Hepatic stellate cell (primary cell): ENCODE results near the gene RPS6KA2.
"Not testable (repeated sequence)": the region's sequence is repeated elsewhere in the genome, so short reads cannot be mapped to it uniquely, and the experiment has no call there.

Experiments used
- DNase-seq: peaks from one replicate; pipeline ENCODE4 v3.0.0; 2011; ENCODE audit warnings: low spot score

The RPS6KA2 gene

GRCh38 chr6:166365806-166366205, 261.2 kb downstream of the RPS6KA2 start:
- peak; percentile 21 for DNase-seq

GRCh38 chr6:166365221-166365620, 261.8 kb downstream of the RPS6KA2 start:
- DNase-seq, result peak; percentile 54

GRCh38 chr6:166364456-166364855, 262.6 kb downstream of the RPS6KA2 start:
- peak; percentile 57 for DNase-seq

GRCh38 chr6:166362427-166362826, 264.6 kb downstream of the RPS6KA2 start:
- not testable (repeated sequence) for DNase-seq

- DNase-seq, result no peak
Observed at GRCh38 chr6:166361077-166361429, 266.0 kb downstream of the RPS6KA2 start.

- DNase-seq, result peak; percentile 29
Observed at GRCh38 chr6:166360243-166361076, 266.6 kb downstream of the RPS6KA2 start.
